Measurements from ENCODE around the gene BEX4. TPM values are rescaled to one million over a fixed set of nuclear protein-coding genes. Genes with fewer than 3 reads are reported as not detected.

The BEX4 gene
- total and polyA plus RNA-seq, 10 of the 15 experiments (the other 5 are each of a cell fraction or from before 2014, with no cell fraction given) = 0.76 to 3.3 (median 2.2) TPM

GRCh38 chrX:103249805-103250204 is 34.9 kb downstream of the BEX4 start (continued):
- no peak for TF ChIP-seq ELK1 (IDR thresholded peaks at IDR 0.05; ENCODE audit: low read depth, low read length)
- TF ChIP-seq SP1 (IDR thresholded peaks at IDR 0.05; ENCODE audit: low read depth, low read length) = no peak

GRCh38 chrX:103250977-103251376 is 36.1 kb downstream of the BEX4 start:
- Histone ChIP-seq H3K4me3 (no peak overlapping the region), H3K9me3 (replicated peaks; ENCODE audit: control insufficient read depth, insufficient read depth, low read length) (no peaks in the 10 kb centered on the region), H3K36me3 (ENCODE audit: control insufficient read depth in 2 of 2, insufficient read depth in 2 of 2, low read length in 1 of 2) (no peaks in the 10 kb centered on the region), H2AFZ (ENCODE audit: control insufficient read depth, low read depth, low read length) (no peak overlapping the region), H3K4me1 (ENCODE audit: control insufficient read depth, insufficient read depth, low read length) (peaks cover 3% of the 10 kb centered on the region; the same call in 1 of the 2 replicates), H4K20me1 (ENCODE audit: control insufficient read depth, insufficient read depth) (no peaks in the 10 kb centered on the region; the same call in 1 of the 2 replicates), H3K79me2 (ENCODE audit: control insufficient read depth, insufficient read depth, low read length) (peaks cover 8% of the 10 kb centered on the region), H3K9ac (ENCODE audit: control insufficient read depth, insufficient read depth, low read length) (no peak overlapping the region), H3K4me2 (ENCODE audit: control insufficient read depth, insufficient read depth) (no peak overlapping the region), H3K27me3 (replicated peaks in 1 of 2; ENCODE audit: control insufficient read depth in 2 of 2, insufficient read depth in 2 of 2, low read length in 1 of 2) (no peaks in the 10 kb centered on the region), H3K27ac (ENCODE audit: control insufficient read depth, insufficient read depth) (no peak overlapping the region)
- ChIA-PET RAD21 (ENCODE audit: unreplicated experiment) (no interaction called here), POLR2A (no interaction called here), CTCF (no interaction called here), SMC1A (ENCODE audit: uncharacterized antibody, unreplicated experiment) (no interaction called here)
- intact Hi-C loops (cut with micrococcal nuclease; ENCODE audit: unreplicated experiment) (no loop called here), in situ Hi-C loops (cut with MboI) (no loop called here)
- no peak for DNase-seq (ENCODE audit: low read depth, low spot score)
- no peak for FAIRE-seq
- 82% methylated on average over 5 of the region's 5 CpGs for whole genome bisulfite sequencing (ENCODE audit: insufficient coverage, insufficient replicate concordance, low lambda C conversion rate, missing lambda C conversion rate)
- TF ChIP-seq ASH2L (IDR thresholded peaks at IDR 0.05; ENCODE audit: borderline replicate concordance, low read depth) (no peak), NBN (IDR thresholded peaks at IDR 0.05) (no peak), SRF (IDR thresholded peaks at IDR 0.05; ENCODE audit: low read depth in 2 of 2, low read length in 2 of 2) (no peak), SMAD1 (IDR thresholded peaks at IDR 0.05; ENCODE audit: low read depth, partially characterized antibody) (no peak), YY1 (IDR thresholded peaks at IDR 0.05; ENCODE audit: low read depth, low read length) (no peak), ATF3 (IDR thresholded peaks at IDR 0.05; ENCODE audit: borderline replicate concordance, extremely low read depth, low read depth, low read length) (no peak)
- ATAC-seq = no peak
- no TSS peak for BruUV-seq (replicated peaks)

All from GM12878 (cell line).